HG02759 (cell line): ENCODE data around the gene MYH4.

Source experiments
- ATAC-seq: cut with Tn5 transposase; IDR thresholded peaks from one replicate; pipeline ENCODE4 v1.9.1; 2021; ENCODE audit warnings: mild to moderate bottlenecking, moderate library complexity; ENCODE audit not compliant: unreplicated experiment

The MYH4 gene

GRCh38 chr17:10469459-10469858, at the start of gene MYH4:
Gene MYH4, minus strand, starts transcription at chr17:10469559. Its CDS starts 2,814 bp downstream, at chr17:10466745.
- ATAC-seq = no peak

- no peak for ATAC-seq
Measured at GRCh38 chr17:10518271-10519037, 49.1 kb upstream of the MYH4 start, which contains the start of gene MYH1. Gene MYH1, minus strand, starts transcription at chr17:10518542. Its CDS starts 1,900 bp downstream, at chr17:10516642.

DNA sequence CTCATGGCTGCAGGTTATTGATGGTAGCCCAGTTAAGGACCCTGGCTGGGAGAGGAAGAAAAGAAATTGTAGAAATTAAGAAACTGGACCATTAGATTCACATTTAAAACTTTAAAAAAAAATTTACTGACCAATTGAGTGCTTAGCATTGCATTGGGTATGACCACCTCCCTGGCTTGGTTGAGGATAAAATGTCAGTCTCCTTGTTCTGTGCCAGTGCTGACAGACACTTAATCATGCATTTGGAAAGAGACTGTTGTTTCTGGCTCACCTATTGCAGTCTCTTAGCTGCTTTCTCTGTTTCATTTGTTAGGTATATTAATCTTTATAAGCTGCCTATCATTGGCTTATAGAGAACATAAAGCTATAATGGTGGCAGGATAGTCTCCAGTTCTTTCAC, 47.3 kb upstream of the MYH4 start:
- ATAC-seq = no peak

GRCh38 chr17:10516065-10516464, 46.7 kb upstream of the MYH4 start:
- no peak for ATAC-seq

DNA sequence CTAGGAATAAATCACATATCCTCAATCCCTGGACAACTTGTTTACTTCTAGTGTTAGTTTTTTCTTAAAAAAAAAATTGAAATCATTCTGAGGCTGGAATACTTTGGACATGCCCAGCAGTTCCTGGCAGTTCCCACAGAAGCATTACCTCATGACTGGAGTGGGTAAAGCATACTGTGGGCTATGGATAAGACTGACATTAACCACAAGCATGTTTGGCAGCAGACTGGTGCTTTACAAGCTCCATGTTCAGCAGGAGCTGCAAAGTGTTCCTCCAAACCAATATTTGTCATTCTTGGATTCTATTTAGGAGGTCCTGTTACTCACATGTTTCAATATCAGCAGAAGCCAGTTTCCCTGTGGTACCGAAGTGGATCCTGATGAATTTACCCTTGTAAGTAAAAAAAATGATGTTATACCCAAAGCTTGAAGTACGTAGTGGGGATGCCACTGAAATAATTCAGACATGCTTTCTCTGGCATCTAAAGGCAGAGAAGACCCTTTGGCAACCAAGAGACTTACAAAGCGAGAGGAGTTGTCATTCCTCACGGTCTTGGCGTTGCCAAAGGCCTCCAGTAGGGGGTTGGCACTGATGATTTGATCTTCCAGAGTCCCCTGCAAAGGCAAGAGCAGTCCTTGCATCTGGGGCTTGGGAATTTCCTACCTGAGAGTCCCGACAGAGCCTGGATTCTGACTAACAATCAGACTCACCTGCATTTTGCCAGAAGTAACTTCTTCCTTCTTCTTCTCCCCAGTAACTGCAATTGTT, 44.1 kb upstream of the MYH4 start:
- ATAC-seq = no peak

- no peak for ATAC-seq
Measured at GRCh38 chr17:10512856-10513255, 43.5 kb upstream of the MYH4 start.

- no peak for ATAC-seq
Measured at GRCh38 chr17:10499950-10500349, 30.6 kb upstream of the MYH4 start.

DNA sequence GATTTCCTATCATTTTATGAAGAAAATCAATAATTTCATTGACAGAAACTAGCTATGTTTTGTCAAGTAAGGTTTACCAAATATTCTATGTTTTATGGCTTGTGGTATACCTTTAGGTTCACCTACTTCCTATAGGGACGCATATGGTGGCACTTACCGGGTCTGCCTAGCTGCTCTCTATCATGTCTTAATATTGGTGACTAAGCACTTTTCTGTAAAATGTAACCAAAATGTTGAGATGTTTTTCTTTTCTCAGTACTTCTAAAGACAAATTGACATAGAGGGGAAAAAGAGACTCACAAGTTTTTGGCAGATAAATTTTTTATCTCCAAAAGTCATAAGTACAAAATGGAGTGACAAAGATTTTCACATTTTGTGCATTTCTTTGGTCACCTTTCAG, 22.6 kb upstream of the MYH4 start:
- no peak for ATAC-seq

DNA sequence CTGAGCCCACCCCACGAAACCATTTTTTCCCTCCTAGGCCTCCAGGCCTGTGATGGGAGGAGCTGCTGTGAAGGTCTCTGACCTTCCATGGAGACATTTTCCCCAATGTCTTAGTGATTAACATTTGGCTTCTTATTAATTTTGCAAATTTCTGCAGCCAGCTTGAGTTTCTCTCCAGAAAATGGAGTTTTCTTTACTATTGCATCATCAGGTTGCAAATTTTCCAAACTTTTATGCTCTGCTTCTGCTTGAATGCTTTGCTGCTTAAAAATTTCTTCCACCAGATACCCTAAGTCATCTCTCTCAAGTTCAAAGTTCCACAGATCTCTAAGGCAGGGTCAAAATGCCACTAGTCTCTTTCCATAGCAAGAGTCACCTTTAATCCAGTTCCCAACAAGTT, 12.9 kb upstream of the MYH4 start:
- no peak for ATAC-seq

GRCh38 chr17:10477701-10478100, 8.3 kb upstream of the MYH4 start:
- no peak for ATAC-seq

DNA sequence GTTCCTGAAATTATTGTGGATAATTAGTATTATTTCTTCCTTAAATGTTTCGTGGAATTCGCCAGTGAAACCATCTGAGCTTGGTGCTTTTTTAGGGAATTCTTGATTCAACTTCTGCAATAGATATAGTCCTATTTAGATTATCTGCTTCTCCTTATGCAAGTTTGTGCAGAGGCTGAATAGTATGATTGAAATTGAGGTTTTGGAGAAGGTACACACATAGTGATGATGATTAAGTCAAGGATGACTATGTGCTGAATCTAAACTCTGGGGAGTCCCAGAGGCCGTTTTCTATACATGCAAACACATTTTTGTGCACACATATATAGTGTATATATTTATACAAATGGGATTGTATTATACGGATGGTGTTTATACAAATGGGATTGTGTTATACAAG, 5.2 kb upstream of the MYH4 start:
- no peak for ATAC-seq

DNA sequence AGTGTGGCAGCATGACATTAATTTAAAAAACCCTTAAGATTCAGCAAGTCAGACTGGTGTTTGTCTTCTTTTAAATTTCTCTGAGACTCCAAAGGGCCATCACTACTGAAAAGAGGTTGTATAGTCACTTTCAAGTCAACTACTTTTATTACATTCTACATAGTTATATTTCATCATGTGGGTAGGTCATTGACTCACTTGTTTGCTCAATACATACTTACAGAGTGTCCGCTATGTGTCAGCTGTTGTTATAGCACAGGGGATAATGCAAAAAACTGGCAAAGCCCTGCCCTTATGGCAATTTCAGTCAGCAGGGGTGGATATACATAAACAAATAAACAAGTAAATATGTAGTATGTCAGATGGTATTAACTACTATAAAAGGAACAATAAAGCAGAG, 2.5 kb upstream of the MYH4 start:
- ATAC-seq = no peak

- ATAC-seq = no peak
Measured at GRCh38 chr17:10463402-10463801, 6.0 kb downstream of the MYH4 start.

- ATAC-seq = no peak
Measured at GRCh38 chr17:10460062-10460461, 9.3 kb downstream of the MYH4 start.

GRCh38 chr17:10458701-10459100, 10.7 kb downstream of the MYH4 start:
- no peak for ATAC-seq

GRCh38 chr17:10457952-10458351, 11.4 kb downstream of the MYH4 start:
- ATAC-seq = no peak

DNA sequence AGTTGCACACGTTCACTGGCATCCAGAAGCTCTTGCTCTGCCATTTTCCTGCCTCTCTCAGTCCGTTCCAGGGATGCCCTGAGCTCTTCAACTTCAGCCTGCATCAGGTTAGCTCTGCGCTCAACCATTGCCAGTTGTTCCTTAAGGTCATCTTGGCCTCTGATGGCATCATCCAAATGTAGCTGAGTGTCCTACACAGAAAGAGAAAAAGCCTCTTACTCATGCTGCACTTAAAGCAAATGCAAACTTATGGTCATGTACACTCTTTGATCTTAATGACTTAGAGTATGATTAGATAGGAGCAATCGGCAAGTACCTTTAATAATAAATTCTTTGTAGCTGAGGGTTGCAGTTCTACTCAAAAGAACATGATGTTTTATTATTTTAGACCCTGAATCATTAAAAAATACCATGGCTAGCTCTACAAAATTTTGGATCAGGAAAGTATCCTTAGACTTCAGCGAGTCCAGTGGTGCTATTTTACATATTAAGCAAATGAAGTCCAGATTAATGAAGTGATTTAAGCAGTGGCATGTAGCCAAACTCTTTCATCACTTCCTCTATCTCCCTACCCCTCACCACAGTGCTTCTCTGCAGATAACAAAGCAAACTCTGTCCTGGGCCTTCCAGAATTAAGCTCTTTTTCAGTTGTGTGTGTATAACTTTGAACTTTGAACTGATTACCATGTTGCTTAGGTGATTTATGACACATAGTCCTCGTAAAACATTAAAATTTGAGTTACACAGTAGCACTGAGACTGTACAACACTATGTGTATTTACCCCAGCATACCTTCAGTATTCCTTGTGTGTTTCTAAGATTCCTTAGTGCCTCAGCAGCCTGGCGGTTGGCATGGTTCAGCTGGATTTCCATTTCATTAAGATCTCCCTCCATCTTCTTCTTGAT, 22.1 kb downstream of the MYH4 start:
- ATAC-seq = no peak

DNA sequence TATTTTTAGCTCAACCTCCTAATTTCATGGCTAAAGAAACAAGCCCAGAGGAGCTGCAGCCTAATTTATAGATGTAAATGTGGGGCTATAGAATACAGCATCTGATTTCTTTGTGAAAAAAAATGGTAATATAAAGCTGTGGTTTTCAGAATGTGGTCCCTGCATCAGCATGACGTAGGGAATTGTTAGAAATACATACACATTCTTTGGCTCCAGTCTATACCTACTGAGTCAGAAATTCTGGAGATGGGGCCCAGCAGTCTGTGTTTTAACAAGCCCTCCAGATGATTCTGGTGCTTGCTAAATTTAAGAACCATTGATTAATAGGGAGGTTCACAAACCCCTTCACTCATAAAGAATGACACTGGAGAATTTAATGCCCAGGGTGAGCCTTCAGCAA, 29.5 kb downstream of the MYH4 start:
- no peak for ATAC-seq

GRCh38 chr17:10435096-10435495, 34.3 kb downstream of the MYH4 start:
- no peak for ATAC-seq

DNA sequence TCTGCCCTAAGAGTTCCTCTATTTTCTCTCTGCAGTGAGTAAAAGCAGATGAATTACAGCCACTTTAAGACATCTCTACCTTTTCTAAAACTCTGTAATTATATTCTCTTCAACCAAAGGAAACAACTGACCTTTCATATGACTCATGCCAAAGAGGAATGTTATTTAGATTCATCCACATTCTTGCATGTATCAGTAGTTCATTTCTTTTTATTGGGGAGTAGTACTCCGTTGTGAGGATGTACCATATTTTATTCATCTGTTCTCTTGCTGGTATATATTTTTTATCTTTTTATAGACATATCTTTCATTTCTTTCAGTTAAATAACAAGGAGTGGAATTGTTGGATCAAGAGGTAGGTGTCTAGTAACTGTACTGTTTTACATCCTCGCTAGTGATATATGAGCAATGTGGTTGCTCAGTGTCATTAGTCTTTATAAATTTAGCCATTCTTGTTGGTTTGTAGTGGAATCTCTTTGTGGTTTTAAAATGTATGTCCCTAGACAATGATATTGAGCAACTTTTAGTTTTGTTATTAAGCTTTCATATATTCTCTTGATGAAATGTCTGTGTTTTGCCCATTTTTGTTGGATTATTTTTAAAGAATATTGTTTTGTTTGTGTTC, 39.8 kb downstream of the MYH4 start:
- no peak for ATAC-seq

- ATAC-seq = no peak
Measured at GRCh38 chr17:10428781-10429180, 40.6 kb downstream of the MYH4 start.
